PFSK-1 (cell line): ENCODE measurements around the gene KIAA1549.

ENCODE experiments used
- POLR2AphosphoS5 ChIP-seq: IDR thresholded peaks from 2 replicates; pipeline ENCODE4 v1.6.1; 2012; ENCODE audit warnings: low read depth, mild to moderate bottlenecking, control low read depth, low read length, moderate library complexity
- TAF1 ChIP-seq: IDR thresholded peaks from 2 replicates; pipeline ENCODE4 v1.6.1; 2012; ENCODE audit warnings: low read length, control low read depth, borderline replicate concordance; ENCODE audit not compliant: insufficient read depth

- TF ChIP-seq POLR2AphosphoS5: no peak
- no peak for TF ChIP-seq TAF1
Observed at GRCh38 chr7:138964624-138965436, 16.4 kb downstream of the KIAA1549 start.
